ENCODE results near the gene GNG7. TPM values are rescaled to one million over a fixed set of nuclear protein-coding genes. Genes with fewer than 3 reads are reported as not detected.
"Not testable (repeated sequence)": the region's sequence is repeated elsewhere in the genome, so short reads cannot be mapped to it uniquely, and the experiment has no call there.

Gene GNG7
- polyA plus RNA-seq, 1 experiment: 0.57 TPM

DNA sequence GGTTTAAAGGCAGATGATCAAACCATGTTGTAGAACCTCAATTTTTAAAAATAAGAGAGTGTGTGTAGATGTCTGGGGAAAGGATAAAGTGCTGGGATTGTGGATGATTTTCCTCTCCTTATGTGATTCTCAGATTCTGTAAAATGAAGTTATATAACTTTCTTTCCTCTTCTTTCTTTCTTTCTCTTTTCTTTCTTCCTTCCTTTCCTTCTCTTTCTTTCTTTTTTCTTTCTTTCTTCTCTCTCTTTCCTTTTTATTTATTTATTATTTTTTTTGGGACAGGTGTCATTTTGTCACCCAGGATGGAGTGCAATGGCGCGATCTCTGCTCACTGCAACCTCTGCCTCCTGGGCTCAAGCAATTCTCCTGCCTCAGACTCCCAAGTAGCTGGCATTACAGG lies 144.0 kb downstream of the GNG7 start:
- CTCF ChIA-PET: interaction anchor here (0.6 kb wide), 1 partner anchor 51 kb away, joined by 3 read pairs; no protein-coding TSS in a partner anchor
- no peak for DNase-seq (ENCODE audit: low read depth, low spot score)
- POLR2A ChIA-PET: no interaction called here
- Histone ChIP-seq H3K27me3 (ENCODE audit: control insufficient read depth, insufficient read depth, low read length) (no peaks in the 10 kb centered on the region), H3K4me3 (ENCODE audit: low read depth, low read length) (no peak overlapping the region), H3K27ac (ENCODE audit: low read depth, low read length) (no peak overlapping the region), H3K9me3 (ENCODE audit: control insufficient read depth, insufficient read depth, low read length) (no peaks in the 10 kb centered on the region; the same call in 1 of the 2 replicates)
- TF ChIP-seq, protein P1, sequence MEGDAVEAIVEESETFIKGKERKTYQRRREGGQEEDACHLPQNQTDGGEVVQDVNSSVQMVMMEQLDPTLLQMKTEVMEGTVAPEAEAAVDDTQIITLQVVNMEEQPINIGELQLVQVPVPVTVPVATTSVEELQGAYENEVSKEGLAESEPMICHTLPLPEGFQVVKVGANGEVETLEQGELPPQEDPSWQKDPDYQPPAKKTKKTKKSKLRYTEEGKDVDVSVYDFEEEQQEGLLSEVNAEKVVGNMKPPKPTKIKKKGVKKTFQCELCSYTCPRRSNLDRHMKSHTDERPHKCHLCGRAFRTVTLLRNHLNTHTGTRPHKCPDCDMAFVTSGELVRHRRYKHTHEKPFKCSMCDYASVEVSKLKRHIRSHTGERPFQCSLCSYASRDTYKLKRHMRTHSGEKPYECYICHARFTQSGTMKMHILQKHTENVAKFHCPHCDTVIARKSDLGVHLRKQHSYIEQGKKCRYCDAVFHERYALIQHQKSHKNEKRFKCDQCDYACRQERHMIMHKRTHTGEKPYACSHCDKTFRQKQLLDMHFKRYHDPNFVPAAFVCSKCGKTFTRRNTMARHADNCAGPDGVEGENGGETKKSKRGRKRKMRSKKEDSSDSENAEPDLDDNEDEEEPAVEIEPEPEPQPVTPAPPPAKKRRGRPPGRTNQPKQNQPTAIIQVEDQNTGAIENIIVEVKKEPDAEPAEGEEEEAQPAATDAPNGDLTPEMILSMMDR (IDR thresholded peaks at IDR 0.05; ENCODE audit: low read depth, low read length): no peak

DNA sequence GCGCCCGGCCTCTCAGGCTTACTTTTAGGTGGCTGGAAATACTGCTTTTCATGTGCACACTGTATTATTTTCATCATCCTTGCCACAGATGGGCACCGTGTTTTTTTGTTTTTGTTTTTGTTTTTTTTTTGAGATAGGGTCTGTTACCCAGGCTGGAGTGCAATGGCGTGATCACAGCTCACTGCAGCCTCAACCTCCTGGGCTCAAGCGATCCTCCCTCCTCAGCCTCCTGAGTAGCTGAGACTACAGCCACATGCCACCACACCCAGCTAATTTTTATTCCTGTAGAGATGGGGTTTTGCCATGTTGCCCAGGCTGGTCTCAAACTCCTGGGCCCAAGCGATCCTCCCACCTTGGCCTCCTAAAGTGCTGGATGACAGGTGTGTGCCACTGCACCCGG lies 144.4 kb downstream of the GNG7 start:
- DNase-seq (ENCODE audit: low read depth, low spot score); H3K4me3 ChIP-seq (ENCODE audit: low read depth, low read length); H3K9me3 ChIP-seq (ENCODE audit: control insufficient read depth, insufficient read depth, low read length); H3K27ac ChIP-seq (ENCODE audit: low read depth, low read length); H3K27me3 ChIP-seq (ENCODE audit: control insufficient read depth, insufficient read depth, low read length); POLR2A ChIA-PET: not testable (repeated sequence)
- CTCF ChIA-PET: interaction anchor here (0.6 kb wide), 1 partner anchor 51 kb away, joined by 3 read pairs; no protein-coding TSS in a partner anchor

DNA sequence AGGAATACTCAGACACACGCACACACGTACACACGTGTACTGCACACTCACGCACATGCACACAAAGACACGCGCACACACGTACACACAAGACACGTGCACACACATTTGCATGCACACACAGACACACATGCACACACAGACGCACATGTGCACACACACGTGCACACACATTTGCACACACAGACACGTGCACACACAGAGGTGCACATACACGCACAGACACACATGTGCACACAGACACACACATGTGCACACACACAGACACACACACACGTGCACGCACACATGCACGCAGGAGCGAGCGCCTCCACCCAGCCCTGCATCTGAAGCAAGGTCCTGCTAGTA lies 145.4 kb downstream of the GNG7 start:
- Histone ChIP-seq H3K9me3 (ENCODE audit: control insufficient read depth, insufficient read depth, low read length) (no peaks in the 10 kb centered on the region; the same call in 1 of the 2 replicates), H3K27ac (ENCODE audit: low read depth, low read length) (no peak overlapping the region), H3K4me3 (ENCODE audit: low read depth, low read length) (no peak overlapping the region), H3K27me3 (ENCODE audit: control insufficient read depth, insufficient read depth, low read length) (no peaks in the 10 kb centered on the region)
- ChIA-PET POLR2A (interaction anchor here (1.1 kb wide), 1 partner anchor 80 kb away, joined by 3 read pairs; no protein-coding TSS in a partner anchor), CTCF (no interaction called here)
- DNase-seq (ENCODE audit: low read depth, low spot score): no peak
- TF ChIP-seq, protein P1 (IDR thresholded peaks at IDR 0.05; ENCODE audit: low read depth, low read length): no peak

DNA sequence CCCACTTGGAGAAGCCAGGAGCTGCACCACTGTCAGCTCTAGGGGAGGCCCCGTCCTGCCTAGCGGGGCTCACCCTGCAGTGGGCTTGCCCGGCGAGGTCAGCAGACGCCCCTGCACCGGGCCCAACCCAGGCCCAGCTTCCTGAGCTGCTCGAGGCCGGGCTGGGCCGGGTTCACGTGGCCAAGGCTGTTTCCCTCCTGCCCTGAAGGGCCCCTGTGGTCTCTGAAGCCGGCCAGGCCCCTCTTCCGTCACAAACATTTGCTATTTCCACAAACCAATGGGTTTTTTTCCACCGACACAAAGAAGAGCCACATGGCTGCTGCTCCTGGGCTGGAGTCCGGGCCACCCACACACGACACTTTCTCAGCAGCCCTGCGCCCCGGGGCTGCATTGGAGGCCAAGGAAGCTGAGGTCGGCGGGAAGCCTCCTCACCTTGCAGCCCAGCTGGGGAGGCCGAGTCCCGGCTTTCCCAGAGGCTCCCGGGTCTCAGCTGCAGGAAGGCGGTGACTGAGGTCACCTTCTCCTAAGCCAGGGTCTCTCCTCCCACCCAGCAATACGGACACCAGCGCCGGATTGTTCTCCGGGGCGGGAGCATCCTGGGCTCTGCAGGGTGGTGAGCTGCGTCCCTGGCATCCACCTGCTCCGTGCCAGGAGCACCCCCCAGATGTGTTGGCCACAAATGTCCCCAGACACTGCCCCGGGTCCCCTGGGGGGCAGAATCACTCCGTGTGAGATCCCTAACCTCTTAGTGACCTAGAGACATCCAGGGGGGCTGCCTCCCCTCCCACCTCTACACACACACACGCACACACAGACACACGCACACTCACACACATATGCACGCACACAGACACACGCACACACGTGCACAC lies 146.0 kb downstream of the GNG7 start:
- ChIA-PET CTCF (no interaction called here), POLR2A (interaction anchor here (0.6 to 1.1 kb wide), 2 partner anchors 80 to 400 kb away, joined by 3 to 4 read pairs; no protein-coding TSS in a partner anchor)
- Histone ChIP-seq H3K4me3 (ENCODE audit: low read depth, low read length) (no peak overlapping the region), H3K9me3 (ENCODE audit: control insufficient read depth, insufficient read depth, low read length) (no peaks in the 10 kb centered on the region; the same call in 1 of the 2 replicates), H3K27me3 (ENCODE audit: control insufficient read depth, insufficient read depth, low read length) (no peaks in the 10 kb centered on the region), H3K27ac (ENCODE audit: low read depth, low read length) (no peak overlapping the region)
- no peak for DNase-seq (ENCODE audit: low read depth, low spot score)
- TF ChIP-seq, protein P1 (IDR thresholded peaks at IDR 0.05; ENCODE audit: low read depth, low read length): no peak

DNA sequence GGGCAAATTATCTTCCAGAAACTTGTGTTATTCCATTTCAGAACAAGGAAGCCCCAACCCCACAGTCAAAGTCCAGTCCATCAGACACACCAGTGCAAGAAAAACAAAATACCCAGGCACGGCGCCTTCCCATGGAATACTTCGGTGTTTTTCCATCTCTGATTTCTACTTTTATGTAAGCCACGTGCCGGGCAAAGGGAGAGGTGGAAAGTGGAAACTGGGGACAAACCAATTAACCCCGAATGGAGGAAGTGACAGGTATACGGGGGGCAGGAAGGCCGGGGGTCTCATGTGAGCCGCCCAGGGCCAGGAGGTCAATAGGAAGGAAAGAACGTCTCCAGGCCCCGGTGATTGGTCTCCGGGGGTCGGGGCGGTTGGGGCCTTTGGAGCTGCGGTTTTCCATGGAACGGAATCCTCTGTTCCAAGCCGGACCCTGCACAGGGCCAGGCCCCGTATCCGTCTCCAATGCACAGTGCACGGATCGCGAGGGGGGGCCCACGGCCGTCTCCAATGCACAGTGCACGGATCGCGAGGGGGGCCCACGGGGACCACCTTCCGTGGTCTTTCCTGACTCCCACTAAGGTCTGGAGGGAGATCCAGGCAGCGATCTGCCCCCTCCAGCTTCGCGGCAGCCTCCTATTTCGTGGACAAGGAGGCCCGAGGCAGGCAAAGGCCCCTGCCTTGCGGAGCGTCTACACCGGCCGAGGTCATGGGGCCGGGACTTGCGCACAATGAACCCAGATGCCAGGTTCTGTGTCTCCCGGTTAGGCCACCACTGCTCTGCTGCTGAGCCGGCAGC lies 146.9 kb downstream of the GNG7 start:
- Histone ChIP-seq H3K9me3 (ENCODE audit: control insufficient read depth, insufficient read depth, low read length) (no peaks in the 10 kb centered on the region; the same call in 1 of the 2 replicates), H3K4me3 (ENCODE audit: low read depth, low read length) (no peak overlapping the region), H3K27ac (ENCODE audit: low read depth, low read length) (no peak overlapping the region), H3K27me3 (ENCODE audit: control insufficient read depth, insufficient read depth, low read length) (no peaks in the 10 kb centered on the region)
- ChIA-PET POLR2A (interaction anchor here (0.6 to 1.1 kb wide), 3 partner anchors 79 to 399 kb away, joined by 3 to 8 read pairs (median 4); partner anchors contain the start of gene GADD45B), CTCF (no interaction called here)
- DNase-seq (ENCODE audit: low read depth, low spot score): no peak
- TF ChIP-seq, protein P1 (IDR thresholded peaks at IDR 0.05; ENCODE audit: low read depth, low read length): no peak
